Measurements from ENCODE around the gene PRKAA1.

Gene PRKAA1

DNA sequence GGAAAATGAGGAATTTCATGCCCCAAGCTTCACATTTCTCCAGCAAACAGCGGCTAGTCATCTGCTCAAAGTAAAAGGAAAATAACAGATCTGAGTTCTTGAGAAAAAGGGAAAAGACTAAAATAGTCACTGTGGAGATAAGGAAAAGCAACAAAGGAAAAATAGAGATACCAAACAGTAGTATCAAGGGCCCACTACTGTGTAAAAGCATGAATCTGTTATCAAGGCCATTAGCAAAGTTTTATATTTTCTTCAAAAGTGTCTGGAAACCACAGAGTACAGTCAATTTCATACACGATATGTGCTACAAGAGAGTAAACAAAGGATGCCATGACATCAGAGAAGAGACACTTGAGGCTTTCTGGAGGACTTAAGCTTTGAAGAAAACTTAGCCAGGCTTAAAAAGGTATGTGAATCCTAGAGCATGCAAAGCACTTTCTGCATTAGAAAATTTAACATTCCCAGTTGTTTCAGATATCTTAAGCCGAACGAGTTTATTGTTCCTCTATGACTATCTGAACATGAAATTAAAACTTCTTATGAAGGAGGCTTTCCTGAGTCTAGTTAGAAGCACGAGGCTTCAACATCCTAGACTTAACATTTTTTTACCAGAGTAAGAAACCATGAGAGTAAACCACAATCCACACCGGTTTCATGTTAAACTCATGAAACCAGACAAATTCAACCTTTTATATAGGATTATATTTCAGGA is 43.6 kb downstream of the PRKAA1 start:
- no peaks in the 10 kb centered on the region; the same call in 1 of the 2 replicates for H3K36me3 ChIP-seq (ENCODE audit: low read length)
- peaks cover 16% of the 10 kb centered on the region for H3F3A ChIP-seq (ENCODE audit: insufficient read depth)
- no peaks in the 10 kb centered on the region for H4K20me1 ChIP-seq (ENCODE audit: low read depth, low read length)
- H3K27me3 ChIP-seq (ENCODE audit: low read length) = no peaks in the 10 kb centered on the region
- TF ChIP-seq CTCF (IDR thresholded peaks at IDR 0.05; ENCODE audit: insufficient read depth, low read length, poor library complexity, severe bottlenecking) (no peak), EZH2phosphoT487 (conservative IDR thresholded peaks at IDR 0.05; ENCODE audit: low read length) (no peak)
- peak overlapping the region; percentile 85 for H3K4me3 ChIP-seq (ENCODE audit: insufficient read depth, low read length, poor library complexity, severe bottlenecking)
- no peaks in the 10 kb centered on the region for H3K9me2 ChIP-seq (replicated peaks; ENCODE audit: insufficient read depth, low read length)
- H3K9me3 ChIP-seq (ENCODE audit: insufficient read depth, low read length) = no peaks in the 10 kb centered on the region
- H2AFZ ChIP-seq (ENCODE audit: low read depth, low read length, severe bottlenecking) = peak overlapping the region; percentile 92
- H3K9ac ChIP-seq (ENCODE audit: low read length) = peak overlapping the region; percentile 91
- H3K79me2 ChIP-seq (ENCODE audit: insufficient read depth, low read length) = peaks cover 58% of the 10 kb centered on the region
- H3K4me2 ChIP-seq (ENCODE audit: low read depth, low read length, poor library complexity, severe bottlenecking) = peak overlapping the region; percentile 80
- H3K27ac ChIP-seq (ENCODE audit: low read depth, low read length) = peak overlapping the region; percentile 61

DNA sequence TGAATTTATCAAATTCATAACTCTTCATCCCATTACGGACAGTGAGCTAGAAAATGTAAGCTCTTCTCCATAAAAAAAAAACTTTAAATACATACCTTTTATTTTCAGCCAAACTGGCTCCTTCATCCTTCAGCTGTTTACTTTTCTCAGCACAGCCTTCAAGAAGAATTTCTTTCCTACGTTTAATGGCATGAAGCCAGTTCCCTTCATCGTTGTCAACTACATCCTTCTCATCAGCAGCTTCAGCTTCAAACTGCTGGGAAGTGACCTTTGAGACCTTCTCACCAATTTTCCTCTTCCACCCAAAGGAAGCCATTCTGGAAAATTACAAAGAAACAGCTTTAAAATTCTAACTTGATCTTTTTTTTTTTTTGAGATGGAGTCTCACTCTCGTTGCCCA is 51.5 kb downstream of the PRKAA1 start:
- H3K36me3 ChIP-seq (ENCODE audit: low read length) = peaks cover 15% of the 10 kb centered on the region
- no peak overlapping the region for H3K9ac ChIP-seq (ENCODE audit: low read length)
- no peaks in the 10 kb centered on the region for H3K9me2 ChIP-seq (replicated peaks; ENCODE audit: insufficient read depth, low read length)
- no peaks in the 10 kb centered on the region for H3K9me3 ChIP-seq (ENCODE audit: insufficient read depth, low read length)
- TF ChIP-seq EZH2phosphoT487 (conservative IDR thresholded peaks at IDR 0.05; ENCODE audit: low read length) (no peak), CTCF (IDR thresholded peaks at IDR 0.05; ENCODE audit: insufficient read depth, low read length, poor library complexity, severe bottlenecking) (no peak)
- no peak overlapping the region for H2AFZ ChIP-seq (ENCODE audit: low read depth, low read length, severe bottlenecking)
- no peaks in the 10 kb centered on the region for H4K20me1 ChIP-seq (ENCODE audit: low read depth, low read length)
- H3K27me3 ChIP-seq (ENCODE audit: low read length) = no peaks in the 10 kb centered on the region
- no peak overlapping the region for H3K4me3 ChIP-seq (ENCODE audit: insufficient read depth, low read length, poor library complexity, severe bottlenecking)
- H3F3A ChIP-seq (ENCODE audit: insufficient read depth) = no peaks in the 10 kb centered on the region
- H3K4me2 ChIP-seq (ENCODE audit: low read depth, low read length, poor library complexity, severe bottlenecking) = peak overlapping the region; percentile 14
- no peak overlapping the region for H3K27ac ChIP-seq (ENCODE audit: low read depth, low read length)
- peaks cover 81% of the 10 kb centered on the region for H3K79me2 ChIP-seq (ENCODE audit: insufficient read depth, low read length)

GRCh38 chr5:40743771-40744170 is 54.4 kb downstream of the PRKAA1 start:
- Histone ChIP-seq H3K4me3 (ENCODE audit: insufficient read depth, low read length, poor library complexity, severe bottlenecking) (no peak overlapping the region), H3K9me3 (ENCODE audit: insufficient read depth, low read length) (no peaks in the 10 kb centered on the region), H3K27ac (ENCODE audit: low read depth, low read length) (no peak overlapping the region), H3K9ac (ENCODE audit: low read length) (no peak overlapping the region), H4K20me1 (ENCODE audit: low read depth, low read length) (no peaks in the 10 kb centered on the region), H3K9me2 (replicated peaks; ENCODE audit: insufficient read depth, low read length) (no peaks in the 10 kb centered on the region), H3K4me2 (ENCODE audit: low read depth, low read length, poor library complexity, severe bottlenecking) (no peak overlapping the region), H3K79me2 (ENCODE audit: insufficient read depth, low read length) (peaks cover 59% of the 10 kb centered on the region), H2AFZ (ENCODE audit: low read depth, low read length, severe bottlenecking) (no peak overlapping the region), H3K36me3 (ENCODE audit: low read length) (peaks cover 38% of the 10 kb centered on the region), H3K27me3 (ENCODE audit: low read length) (no peaks in the 10 kb centered on the region), H3F3A (ENCODE audit: insufficient read depth) (no peaks in the 10 kb centered on the region)
- TF ChIP-seq EZH2phosphoT487 (conservative IDR thresholded peaks at IDR 0.05; ENCODE audit: low read length) = no peak
- no peak for TF ChIP-seq CTCF (IDR thresholded peaks at IDR 0.05; ENCODE audit: insufficient read depth, low read length, poor library complexity, severe bottlenecking)

All from SU-DHL-6 (cell line).